Right atrium auricular region (tissue), 2 donors: ENCODE data around the gene CCL3. TPM values are rescaled to one million over a fixed set of nuclear protein-coding genes. Genes with fewer than 3 reads are reported as not detected.
"Not testable (repeated sequence)": the region's sequence is repeated elsewhere in the genome, so short reads cannot be mapped to it uniquely, and the experiment has no call there.

Experiments used
- DNase-seq: peaks from one replicate; pipeline ENCODE4 v3.0.0-alpha.2; 2019; ENCODE audit warnings: low spot score
- H3K27ac ChIP-seq, 2 donors: fragments of 200-600 bp; sonication (generic); 1 replicate in 1 of 2; 2 replicates in 1 of 2; pipeline ENCODE4 v1.5.1; 2016 to 2019
- H3K27me3 ChIP-seq, 2 donors: fragments of 200-600 bp; sonication (generic); one replicate each; pipeline versions ENCODE4 v1.5.1 to v1.6.0; 2017 to 2019
- H3K36me3 ChIP-seq: fragments of 200-600 bp; sonication (generic); one replicate; pipeline ENCODE4 v1.5.1; 2016
- H3K4me1 ChIP-seq, 2 donors: fragments of 200-600 bp; sonication (generic); one replicate each; pipeline versions ENCODE4 v1.5.1 to v1.6.0; 2017 to 2019
- H3K4me3 ChIP-seq, 2 donors: fragments of 200-600 bp; sonication (generic); 1 replicate in 1 of 2; 2 replicates in 1 of 2; pipeline ENCODE4 v1.5.1; 2017 to 2019; ENCODE audit warnings: mild to moderate bottlenecking in 1 of 2, moderate library complexity in 1 of 2
- H3K9me3 ChIP-seq, 2 donors: fragments of 200-600 bp; sonication (generic); one replicate each; pipeline ENCODE4 v1.5.1; 2019
- total RNA-seq, 2 donors: library from RNA; depleted of rRNA; stranded (reverse); fragments of >200 nt; gene quantifications; one replicate each; pipeline ENCODE4 v1.1.0, GENCODE V29; 2016
- TF ChIP-seq, protein P1 (sequence below), 2 donors: fragments of 200-600 bp; sonication (generic); IDR thresholded peaks; one replicate each; pipeline ENCODE4 v1.5.1; 2019; ENCODE audit warnings: antibody characterized with exemption in 2 of 2

CCL3 gene
- total RNA-seq, 2 donors from 2014 or later = 1.0 to 2.0 TPM

- no peaks in the 10 kb centered on the region for H3K27me3 ChIP-seq
- DNase-seq = no peak
- TF ChIP-seq, protein P1, sequence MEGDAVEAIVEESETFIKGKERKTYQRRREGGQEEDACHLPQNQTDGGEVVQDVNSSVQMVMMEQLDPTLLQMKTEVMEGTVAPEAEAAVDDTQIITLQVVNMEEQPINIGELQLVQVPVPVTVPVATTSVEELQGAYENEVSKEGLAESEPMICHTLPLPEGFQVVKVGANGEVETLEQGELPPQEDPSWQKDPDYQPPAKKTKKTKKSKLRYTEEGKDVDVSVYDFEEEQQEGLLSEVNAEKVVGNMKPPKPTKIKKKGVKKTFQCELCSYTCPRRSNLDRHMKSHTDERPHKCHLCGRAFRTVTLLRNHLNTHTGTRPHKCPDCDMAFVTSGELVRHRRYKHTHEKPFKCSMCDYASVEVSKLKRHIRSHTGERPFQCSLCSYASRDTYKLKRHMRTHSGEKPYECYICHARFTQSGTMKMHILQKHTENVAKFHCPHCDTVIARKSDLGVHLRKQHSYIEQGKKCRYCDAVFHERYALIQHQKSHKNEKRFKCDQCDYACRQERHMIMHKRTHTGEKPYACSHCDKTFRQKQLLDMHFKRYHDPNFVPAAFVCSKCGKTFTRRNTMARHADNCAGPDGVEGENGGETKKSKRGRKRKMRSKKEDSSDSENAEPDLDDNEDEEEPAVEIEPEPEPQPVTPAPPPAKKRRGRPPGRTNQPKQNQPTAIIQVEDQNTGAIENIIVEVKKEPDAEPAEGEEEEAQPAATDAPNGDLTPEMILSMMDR (IDR thresholded peaks at IDR 0.05) = no peak
- no peak overlapping the region for H3K4me3 ChIP-seq
- H3K27ac ChIP-seq = no peak overlapping the region
- no peaks in the 10 kb centered on the region for H3K9me3 ChIP-seq
- H3K36me3 ChIP-seq = no peaks in the 10 kb centered on the region
- no peaks in the 10 kb centered on the region for H3K4me1 ChIP-seq
These were observed 28.8 kb upstream of the CCL3 start for GRCh38 chr17:36118477-36119353.

DNA sequence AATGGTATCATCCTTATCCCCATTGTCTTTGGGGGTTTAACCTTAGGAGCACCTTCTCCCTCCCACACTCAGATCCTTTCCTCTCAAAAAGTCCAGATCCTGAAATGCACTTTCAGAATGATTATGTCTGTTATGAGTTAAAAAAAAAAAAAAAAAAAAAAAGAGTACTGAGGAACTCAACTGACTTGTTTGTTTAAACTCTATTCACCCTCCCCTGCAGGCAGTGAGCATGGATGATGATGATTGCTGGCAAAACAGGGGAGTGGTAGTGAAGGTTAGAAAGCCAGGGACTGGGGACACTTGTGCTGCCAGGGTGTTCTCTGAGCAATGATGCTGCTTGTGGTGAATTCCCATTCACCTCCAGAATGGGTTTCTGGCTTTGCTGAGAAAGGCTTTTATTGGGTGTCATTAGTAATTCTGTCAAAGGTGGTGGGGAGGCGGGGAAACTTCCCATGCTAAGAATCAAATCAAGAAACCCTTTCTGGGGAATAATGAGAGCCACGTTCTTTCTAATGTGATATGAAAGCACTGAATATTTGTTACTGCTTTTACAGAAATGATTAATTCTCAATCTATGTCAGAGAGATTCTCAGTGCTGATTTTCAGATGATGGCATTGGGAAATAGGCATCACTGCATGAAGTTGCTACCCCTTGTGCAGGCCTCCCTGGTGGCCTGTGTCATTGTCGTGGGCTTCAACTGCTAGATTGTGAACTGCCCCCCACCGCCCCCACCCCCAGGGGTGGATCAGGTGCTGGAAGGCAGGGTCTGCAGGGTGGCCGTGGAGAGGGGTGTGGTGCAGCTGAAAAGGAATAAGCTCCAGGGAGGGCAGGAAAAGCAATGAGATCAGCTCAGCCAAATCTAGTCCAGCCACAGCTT, 27.8 kb upstream of the CCL3 start:
- H3K4me1 ChIP-seq = no peaks in the 10 kb centered on the region
- no peaks in the 10 kb centered on the region for H3K27me3 ChIP-seq
- no peak overlapping the region for H3K4me3 ChIP-seq
- no peaks in the 10 kb centered on the region for H3K9me3 ChIP-seq
- TF ChIP-seq, protein P1 (IDR thresholded peaks at IDR 0.05) = no peak
- no peak overlapping the region for H3K27ac ChIP-seq
- no peaks in the 10 kb centered on the region for H3K36me3 ChIP-seq
- DNase-seq = no peak

DNA sequence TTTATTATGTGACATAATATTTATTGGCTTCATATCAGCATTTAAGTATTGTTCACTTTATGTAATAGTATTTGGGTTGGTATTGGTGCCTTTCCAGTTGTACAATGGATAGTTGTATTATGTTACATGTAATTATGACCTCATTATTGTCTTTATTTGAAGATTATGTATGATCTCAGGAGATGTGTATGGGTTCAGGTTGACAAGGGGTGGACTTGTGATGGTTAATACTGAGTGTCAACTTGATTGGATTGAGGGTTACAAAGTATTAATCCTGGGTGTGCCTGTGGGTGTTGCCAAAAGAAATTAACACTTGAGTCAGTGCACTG, 25.7 kb upstream of the CCL3 start:
- H3K27me3 ChIP-seq, H3K36me3 ChIP-seq, H3K4me3 ChIP-seq, H3K27ac ChIP-seq, H3K9me3 ChIP-seq, DNase-seq, H3K4me1 ChIP-seq: not testable (repeated sequence)

GRCh38 chr17:36114971-36115648, 25.2 kb upstream of the CCL3 start:
- not testable (repeated sequence) for H3K27me3 ChIP-seq, H3K27ac ChIP-seq, H3K4me3 ChIP-seq, H3K36me3 ChIP-seq, H3K4me1 ChIP-seq, DNase-seq, H3K9me3 ChIP-seq

DNA sequence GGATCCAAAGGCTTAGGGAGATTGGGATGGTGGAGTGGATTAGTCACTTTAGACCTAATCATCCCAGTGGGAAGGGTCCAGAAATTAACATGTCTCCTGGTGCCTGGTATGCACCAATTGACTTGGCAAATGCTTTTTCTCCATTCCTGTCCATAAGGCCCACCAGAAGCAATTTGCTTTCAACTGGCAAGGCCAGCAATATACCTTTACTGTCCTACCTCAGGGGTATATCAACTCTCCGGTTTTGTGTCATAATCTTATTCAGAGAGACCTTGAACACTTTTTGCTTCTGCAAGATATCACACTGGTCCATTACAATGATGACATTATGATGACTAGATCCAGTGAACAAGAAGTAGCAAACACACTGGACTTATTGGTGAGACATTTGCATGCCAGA, 23.2 kb upstream of the CCL3 start:
- H3K4me3 ChIP-seq, H3K27me3 ChIP-seq, H3K9me3 ChIP-seq, H3K27ac ChIP-seq, DNase-seq, H3K36me3 ChIP-seq, H3K4me1 ChIP-seq: not testable (repeated sequence)

GRCh38 chr17:36112572-36112971, 22.6 kb upstream of the CCL3 start:
- TF ChIP-seq, protein P1 (IDR thresholded peaks at IDR 0.05) = no peak
- Histone ChIP-seq H3K27ac (no peak overlapping the region), H3K36me3 (no peaks in the 10 kb centered on the region), H3K27me3 (no peaks in the 10 kb centered on the region), H3K4me1 (no peaks in the 10 kb centered on the region), H3K4me3 (no peak overlapping the region), H3K9me3 (no peaks in the 10 kb centered on the region)
- no peak for DNase-seq

- Histone ChIP-seq H3K36me3 (no peaks in the 10 kb centered on the region), H3K4me1 (no peaks in the 10 kb centered on the region), H3K4me3 (no peak overlapping the region), H3K9me3 (no peaks in the 10 kb centered on the region), H3K27me3 (no peaks in the 10 kb centered on the region), H3K27ac (no peak overlapping the region)
- TF ChIP-seq, protein P1 (IDR thresholded peaks at IDR 0.05) = no peak
- DNase-seq = no peak
These were observed 21.1 kb upstream of the CCL3 start for GRCh38 chr17:36111068-36111490.

- H3K9me3 ChIP-seq, H3K4me3 ChIP-seq, H3K27ac ChIP-seq, H3K36me3 ChIP-seq, H3K27me3 ChIP-seq, DNase-seq, H3K4me1 ChIP-seq: not testable (repeated sequence)
These were observed 18.3 kb upstream of the CCL3 start for GRCh38 chr17:36108265-36108664.
